CD4-positive, alpha-beta T cell (primary cell): Measurements from ENCODE around the gene RAB15. TPM values are rescaled to one million over a fixed set of nuclear protein-coding genes. Genes with fewer than 3 reads are reported as not detected.
A peak's percentile ranks its signal among the peaks of the same experiment; 100 is the strongest.

Experiments
- ATAC-seq: fragments of 200-7000 bp; cut with Tn5 transposase; one replicate; pipeline ENCODE4 v1.10.0; 2022; ENCODE audit warnings: mild to moderate bottlenecking; ENCODE audit not compliant: poor library complexity
- CTCF ChIA-PET: fragments of 350-600 bp; sonication (Branson Sonifier 250); formaldehyde crosslinking; loops from one replicate; lab custom pipeline; 2021; ENCODE audit warnings: antibody characterized with exemption, inconsistent platforms; lab: Charles Lee
- POLR2A ChIA-PET: fragments of 350-600 bp; sonication (Branson Sonifier 250); formaldehyde crosslinking; loops from one replicate; lab custom pipeline; 2021; ENCODE audit warnings: antibody characterized with exemption, inconsistent platforms; lab: Charles Lee
- DNase-seq, 14 experiments: peaks; one replicate each; pipeline ENCODE4 v3.0.0-alpha.2; 2013 to 2020; ENCODE audit warnings: mixed read lengths in 2 of 14
- H3K27ac ChIP-seq, 2 donors: one replicate each; pipeline versions ENCODE4 v1.5.1 to v1.7.0; 2013; ENCODE audit warnings: low read length in 2 of 2, low read depth in 1 of 2, mild to moderate bottlenecking in 1 of 2
- H3K27me3 ChIP-seq, 2 experiments: 1 replicate in 1 of 2; 2 replicates in 1 of 2; pipeline versions ENCODE4 v1.6.1 to v1.7.0; 2013; ENCODE audit warnings: low read length in 2 of 2, control low read depth in 1 of 2, mild to moderate bottlenecking in 1 of 2, moderate library complexity in 1 of 2; ENCODE audit not compliant: insufficient read depth in 2 of 2, control insufficient read depth in 1 of 2
- H3K36me3 ChIP-seq: one replicate; pipeline ENCODE4 v1.6.1; 2013; ENCODE audit warnings: low read length, control low read depth; ENCODE audit not compliant: insufficient read depth
- H3K4me1 ChIP-seq: one replicate; pipeline ENCODE4 v1.6.1; 2013; ENCODE audit warnings: low read length, control low read depth; ENCODE audit not compliant: insufficient read depth
- H3K4me3 ChIP-seq: one replicate; pipeline ENCODE4 v1.5.1; 2013; ENCODE audit warnings: mild to moderate bottlenecking, low read length, moderate library complexity
- H3K9me3 ChIP-seq, 2 experiments: 1 replicate in 1 of 2; 2 replicates in 1 of 2; pipeline versions ENCODE4 v1.6.1 to v1.7.0; 2013; ENCODE audit warnings: low read length in 2 of 2, mild to moderate bottlenecking in 2 of 2, control low read depth in 1 of 2, moderate library complexity in 1 of 2; ENCODE audit not compliant: control insufficient read depth in 1 of 2, insufficient read depth in 1 of 2
- H3K27ac Mint-ChIP-seq: one replicate; pipeline ENCODE4 v1.8.0; 2020; ENCODE audit warnings: mixed read lengths
- H3K27me3 Mint-ChIP-seq: one replicate; pipeline ENCODE4 v1.8.0; 2021; ENCODE audit warnings: mixed read lengths
- H3K36me3 Mint-ChIP-seq: one replicate; pipeline ENCODE4 v1.8.0; 2021; ENCODE audit warnings: low read depth, mixed read lengths
- H3K4me1 Mint-ChIP-seq: one replicate; pipeline ENCODE4 v1.8.0; 2021; ENCODE audit warnings: low read depth, mixed read lengths
- H3K4me3 Mint-ChIP-seq: one replicate; pipeline ENCODE4 v1.8.0; 2020; ENCODE audit warnings: mild to moderate bottlenecking, mixed read lengths
- H3K9me3 Mint-ChIP-seq: one replicate; pipeline ENCODE4 v1.8.0; 2020; ENCODE audit warnings: mixed read lengths
- intact Hi-C, 2 experiments: fragments of 100-400 bp; cut with DNase I in 1 of 2; cut with micrococcal nuclease in 1 of 2; formaldehyde crosslinking; loops; one replicate each; pipeline versions ENCODE4 v1.15.1 to v1.9.0; 2023 to 2025; cut with DNase I, micrococcal nuclease
- total RNA-seq, 174 experiments: library from RNA in 2 of 174; stranded (reverse) in 2 of 174; gene quantifications; one replicate each; pipeline ENCODE4 v1.2.3 and lab custom pipeline; 2021 to 2026
- TF ChIP-seq, protein P1 (sequence below): fragments of 200-600 bp; IDR thresholded peaks from one replicate; pipeline ENCODE4 v1.8.0; 2022; ENCODE audit warnings: antibody characterized with exemption, mild to moderate bottlenecking

RAB15 gene
- total RNA-seq, 2 experiments from 2014 or later, result 2.6 to 3.8 TPM

- intact Hi-C loops, result loop anchor here in 1 of 2 experiments (10.0 kb wide), 4 partner anchors 73 to 1593 kb away; partner anchors contain the start of genes FNTB, GPHN, HSPA2 and PPP1R36
- Histone ChIP-seq H3K27ac (no peak overlapping the region), H3K9me3 (no peaks in the 10 kb centered on the region), H3K4me3 (no peak overlapping the region), H3K4me1 (peaks cover 24% of the 10 kb centered on the region), H3K36me3 (no peaks in the 10 kb centered on the region), H3K27me3 (peaks cover 0 to 5% of the 10 kb centered on the region in 2 experiments)
- TF ChIP-seq, protein P1, sequence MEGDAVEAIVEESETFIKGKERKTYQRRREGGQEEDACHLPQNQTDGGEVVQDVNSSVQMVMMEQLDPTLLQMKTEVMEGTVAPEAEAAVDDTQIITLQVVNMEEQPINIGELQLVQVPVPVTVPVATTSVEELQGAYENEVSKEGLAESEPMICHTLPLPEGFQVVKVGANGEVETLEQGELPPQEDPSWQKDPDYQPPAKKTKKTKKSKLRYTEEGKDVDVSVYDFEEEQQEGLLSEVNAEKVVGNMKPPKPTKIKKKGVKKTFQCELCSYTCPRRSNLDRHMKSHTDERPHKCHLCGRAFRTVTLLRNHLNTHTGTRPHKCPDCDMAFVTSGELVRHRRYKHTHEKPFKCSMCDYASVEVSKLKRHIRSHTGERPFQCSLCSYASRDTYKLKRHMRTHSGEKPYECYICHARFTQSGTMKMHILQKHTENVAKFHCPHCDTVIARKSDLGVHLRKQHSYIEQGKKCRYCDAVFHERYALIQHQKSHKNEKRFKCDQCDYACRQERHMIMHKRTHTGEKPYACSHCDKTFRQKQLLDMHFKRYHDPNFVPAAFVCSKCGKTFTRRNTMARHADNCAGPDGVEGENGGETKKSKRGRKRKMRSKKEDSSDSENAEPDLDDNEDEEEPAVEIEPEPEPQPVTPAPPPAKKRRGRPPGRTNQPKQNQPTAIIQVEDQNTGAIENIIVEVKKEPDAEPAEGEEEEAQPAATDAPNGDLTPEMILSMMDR, result no peak
- peaks cover 4% of the 10 kb centered on the region for H3K27me3 Mint-ChIP-seq
- ChIA-PET POLR2A (no interaction called here), CTCF (interaction anchor here (1.0 to 1.8 kb wide), 2 partner anchors 20 to 74 kb away, joined by 4 read pairs; partner anchors contain the start of gene FNTB)
- no peaks in the 10 kb centered on the region for H3K9me3 Mint-ChIP-seq
- DNase-seq (no peak), ATAC-seq (no peak)
- peaks cover 30% of the 10 kb centered on the region for H3K36me3 Mint-ChIP-seq
- H3K27ac Mint-ChIP-seq, result peak overlapping the region; percentile 24
- H3K4me3 Mint-ChIP-seq, result peak overlapping the region; percentile 66
- peaks cover 38% of the 10 kb centered on the region for H3K4me1 Mint-ChIP-seq
These were observed 59.9 kb downstream of the RAB15 start for GRCh38 chr14:64912261-64912660.

- peaks cover 20% of the 10 kb centered on the region for H3K36me3 Mint-ChIP-seq
- no peak overlapping the region for H3K27ac ChIP-seq
- ChIA-PET CTCF (interaction anchor here (0.7 to 1.8 kb wide), 6 partner anchors 10 to 939 kb away, joined by 3 to 6 read pairs (median 4); partner anchors contain the start of gene FNTB), POLR2A (interaction anchor here (0.7 to 1.2 kb wide), 2 partner anchors 26 to 37 kb away, joined by 3 read pairs; no protein-coding TSS in a partner anchor)
- TF ChIP-seq, protein P1, result peak; percentile 50
- H3K4me3 ChIP-seq, result no peak overlapping the region
- DNase-seq (no peak), ATAC-seq (no peak)
- H3K9me3 ChIP-seq, result no peaks in the 10 kb centered on the region
- intact Hi-C loops, result loop anchor here in 1 of 2 experiments (10.0 kb wide), 4 partner anchors 74 to 1594 kb away; partner anchors contain the start of genes FNTB, GPHN, HSPA2 and PPP1R36
- H3K4me1 Mint-ChIP-seq, result peaks cover 27% of the 10 kb centered on the region
- no peak overlapping the region for H3K27ac Mint-ChIP-seq
- H3K27me3 Mint-ChIP-seq, result peaks cover 7% of the 10 kb centered on the region
- H3K36me3 ChIP-seq, result no peaks in the 10 kb centered on the region
- H3K27me3 ChIP-seq, result peaks cover 0 to 5% of the 10 kb centered on the region in 2 experiments
- H3K4me3 Mint-ChIP-seq, result no peak overlapping the region
- no peaks in the 10 kb centered on the region for H3K9me3 Mint-ChIP-seq
- peaks cover 14% of the 10 kb centered on the region for H3K4me1 ChIP-seq
These were observed 61.2 kb downstream of the RAB15 start for GRCh38 chr14:64910847-64911495.

GRCh38 chr14:64906022-64906421, 66.1 kb downstream of the RAB15 start:
- Mint-ChIP-seq H3K4me3 (no peak overlapping the region), H3K27ac (no peak overlapping the region), H3K27me3 (peaks cover 16% of the 10 kb centered on the region), H3K36me3 (no peaks in the 10 kb centered on the region), H3K4me1 (no peaks in the 10 kb centered on the region), H3K9me3 (no peaks in the 10 kb centered on the region)
- Histone ChIP-seq H3K4me1 (no peaks in the 10 kb centered on the region), H3K4me3 (no peak overlapping the region), H3K9me3 (no peaks in the 10 kb centered on the region), H3K36me3 (no peaks in the 10 kb centered on the region), H3K27ac (no peak overlapping the region), H3K27me3 (peaks cover 0 to 5% of the 10 kb centered on the region in 2 experiments)
- POLR2A ChIA-PET, result no interaction called here
- intact Hi-C loops, result no loop called here
- TF ChIP-seq, protein P1, result no peak
- CTCF ChIA-PET, result no interaction called here
- no peak for ATAC-seq
- no peak for DNase-seq
